ENCODE data around the gene GRIK2. TPM values are rescaled to one million over a fixed set of nuclear protein-coding genes. Genes with fewer than 3 reads are reported as not detected.

Gene GRIK2
- total RNA-seq, 1 experiment from 2014 or later = 0.89 TPM

DNA sequence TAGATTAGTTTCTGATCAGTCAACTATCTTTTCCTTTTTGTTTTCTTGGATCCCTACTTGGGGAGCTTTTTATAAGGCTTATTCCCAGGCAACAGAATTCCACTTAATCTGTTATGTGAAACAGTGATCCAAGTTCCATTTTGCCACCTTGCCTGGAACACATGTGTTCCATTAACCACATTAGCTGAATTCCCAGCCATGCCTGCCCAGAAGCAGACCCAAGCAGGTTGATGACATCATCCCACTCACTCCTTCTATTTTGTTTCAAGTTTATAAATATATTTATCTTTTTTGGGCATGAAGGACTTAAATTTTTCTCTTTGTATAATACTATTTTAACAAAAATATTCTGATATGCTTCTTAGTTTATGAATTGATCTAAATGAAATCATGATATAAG is 587.4 kb downstream of the GRIK2 start:
- DNase-seq = no peak
- H3K9me3 ChIP-seq = no peaks in the 10 kb centered on the region

GRCh38 chr6:101986476-101986875 is 593.0 kb downstream of the GRIK2 start:
- Histone ChIP-seq H3K27me3 (no peaks in the 10 kb centered on the region), H3K9me3 (no peaks in the 10 kb centered on the region), H3K4me3 (no peak overlapping the region), H3K36me3 (no peaks in the 10 kb centered on the region)
- DNase-seq = no peak

More for the DNA sequence above, 587.4 kb downstream of the GRIK2 start:
- Histone ChIP-seq H3K27me3 (no peaks in the 10 kb centered on the region), H3K4me3 (no peak overlapping the region), H3K36me3 (no peaks in the 10 kb centered on the region)

- no peaks in the 10 kb centered on the region for H3K36me3 ChIP-seq
- DNase-seq = no peak
Observed at GRCh38 chr6:101992286-101992685, 598.8 kb downstream of the GRIK2 start.

GRCh38 chr6:101994521-101994920 is 601.0 kb downstream of the GRIK2 start:
- H3K36me3 ChIP-seq = no peaks in the 10 kb centered on the region
- H3K4me3 ChIP-seq = no peak overlapping the region
- no peak for DNase-seq
- H3K27me3 ChIP-seq = no peaks in the 10 kb centered on the region
- H3K9me3 ChIP-seq = no peaks in the 10 kb centered on the region

More at GRCh38 chr6:101992286-101992685, 598.8 kb downstream of the GRIK2 start:
- Histone ChIP-seq H3K9me3 (no peaks in the 10 kb centered on the region), H3K4me3 (no peak overlapping the region), H3K27me3 (no peaks in the 10 kb centered on the region)

DNA sequence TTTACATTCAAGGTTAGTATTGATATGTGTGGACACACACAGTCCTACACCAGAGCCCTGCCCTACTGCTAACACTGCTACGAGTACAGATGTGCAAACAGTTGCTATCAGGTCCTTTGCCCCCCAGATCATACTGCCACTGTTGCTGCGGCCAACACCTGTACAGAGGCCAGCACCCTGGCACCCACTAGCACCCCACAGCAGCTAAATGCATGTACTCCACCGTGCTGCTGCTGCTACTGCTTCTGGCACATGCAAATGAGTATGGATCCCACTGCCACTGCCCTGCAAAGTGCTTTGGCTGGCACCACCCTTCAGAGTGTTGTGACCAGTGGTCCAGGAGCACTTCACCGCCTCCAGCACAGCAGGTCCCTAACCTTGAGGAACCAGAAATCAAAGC is 621.9 kb downstream of the GRIK2 start:
- Histone ChIP-seq H3K27me3 (no peaks in the 10 kb centered on the region), H3K36me3 (no peaks in the 10 kb centered on the region), H3K4me3 (no peak overlapping the region), H3K9me3 (no peaks in the 10 kb centered on the region)
- DNase-seq = no peak

- no peaks in the 10 kb centered on the region for H3K27me3 ChIP-seq
- H3K9me3 ChIP-seq = no peaks in the 10 kb centered on the region
- H3K36me3 ChIP-seq = no peaks in the 10 kb centered on the region
- no peak overlapping the region for H3K4me3 ChIP-seq
- no peak for DNase-seq
Observed at GRCh38 chr6:102022281-102022680, 628.8 kb downstream of the GRIK2 start.

DNA sequence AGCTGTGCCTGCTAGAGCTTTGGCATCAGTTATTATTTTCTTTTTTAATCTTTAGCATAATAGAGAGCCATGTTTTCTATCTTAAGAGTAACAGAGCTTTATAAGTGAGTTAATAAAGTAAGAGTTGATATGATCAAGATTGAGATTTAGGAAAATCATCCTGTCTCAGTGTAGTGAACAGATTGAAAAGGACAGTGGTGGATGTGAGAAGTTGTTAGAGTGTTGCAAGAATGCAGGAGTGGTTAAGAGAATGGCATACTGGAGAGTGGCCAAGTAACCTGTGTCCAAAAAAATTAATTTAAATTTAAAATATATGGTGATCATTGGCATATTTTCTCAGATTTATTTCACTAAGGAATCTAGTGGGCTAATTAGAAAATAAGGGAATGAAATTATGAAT is 629.3 kb downstream of the GRIK2 start:
- Histone ChIP-seq H3K27me3 (no peaks in the 10 kb centered on the region), H3K36me3 (no peaks in the 10 kb centered on the region)
- no peak for DNase-seq

GRCh38 chr6:102023977-102024657 is 630.6 kb downstream of the GRIK2 start:
- Histone ChIP-seq H3K9me3 (no peaks in the 10 kb centered on the region), H3K27me3 (no peaks in the 10 kb centered on the region), H3K36me3 (no peaks in the 10 kb centered on the region), H3K4me3 (no peak overlapping the region)
- DNase-seq = no peak

More for the DNA sequence above, 629.3 kb downstream of the GRIK2 start:
- H3K9me3 ChIP-seq = no peaks in the 10 kb centered on the region
- no peak overlapping the region for H3K4me3 ChIP-seq

GRCh38 chr6:102026649-102027048 is 633.1 kb downstream of the GRIK2 start:
- H3K27me3 ChIP-seq = no peaks in the 10 kb centered on the region
- no peak for DNase-seq
- H3K36me3 ChIP-seq = no peaks in the 10 kb centered on the region

DNA sequence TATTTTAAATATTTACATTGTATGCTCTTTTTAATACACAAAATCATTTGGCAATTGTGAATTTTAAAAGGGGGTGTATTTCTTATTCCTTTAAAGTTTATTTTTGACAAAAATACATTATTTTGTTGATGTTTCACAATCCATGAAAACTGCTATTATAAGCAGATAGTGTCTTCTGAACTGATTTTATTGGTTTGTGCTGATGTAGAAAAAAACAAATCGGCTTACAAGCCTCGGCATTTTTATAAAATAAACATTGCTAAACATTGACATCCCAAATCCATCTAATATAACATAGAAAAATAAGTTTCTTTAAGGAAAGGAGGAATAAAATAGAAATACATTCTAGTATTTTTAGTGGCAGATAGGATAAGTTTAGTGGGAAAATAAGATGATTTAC is 634.7 kb downstream of the GRIK2 start:
- H3K36me3 ChIP-seq = no peaks in the 10 kb centered on the region

More at GRCh38 chr6:102026649-102027048, 633.1 kb downstream of the GRIK2 start:
- Histone ChIP-seq H3K4me3 (no peak overlapping the region), H3K9me3 (no peaks in the 10 kb centered on the region)

GRCh38 chr6:102038964-102039363 is 645.5 kb downstream of the GRIK2 start:
- no peak overlapping the region for H3K4me3 ChIP-seq
- no peaks in the 10 kb centered on the region for H3K9me3 ChIP-seq
- DNase-seq = no peak
- no peaks in the 10 kb centered on the region for H3K27me3 ChIP-seq
- H3K36me3 ChIP-seq = no peaks in the 10 kb centered on the region

More for the DNA sequence above, 634.7 kb downstream of the GRIK2 start:
- H3K9me3 ChIP-seq = no peaks in the 10 kb centered on the region
- H3K27me3 ChIP-seq = no peaks in the 10 kb centered on the region
- DNase-seq = no peak
- no peak overlapping the region for H3K4me3 ChIP-seq

DNA sequence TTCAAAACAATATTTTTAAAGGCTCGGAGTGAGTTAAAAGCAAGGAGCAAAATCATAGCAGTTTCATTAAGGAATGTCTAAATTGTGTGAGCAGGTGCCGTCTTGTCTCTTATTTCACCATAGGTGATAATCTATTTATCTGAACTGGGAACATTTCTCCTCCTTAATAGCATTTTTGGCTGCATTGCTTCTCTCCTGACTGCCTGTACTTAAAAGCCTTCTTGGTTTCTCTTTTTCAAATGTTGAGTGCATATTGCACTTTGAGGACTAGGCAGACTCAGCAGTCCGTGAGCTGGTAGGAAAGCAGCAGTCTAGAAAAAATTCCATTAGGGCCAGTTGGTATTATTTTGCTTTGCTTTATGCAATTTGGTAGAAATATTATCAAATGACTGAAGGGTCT is 645.9 kb downstream of the GRIK2 start:
- no peaks in the 10 kb centered on the region for H3K27me3 ChIP-seq
- DNase-seq = no peak
- H3K4me3 ChIP-seq = no peak overlapping the region
- H3K9me3 ChIP-seq = no peaks in the 10 kb centered on the region
- no peaks in the 10 kb centered on the region for H3K36me3 ChIP-seq

DNA sequence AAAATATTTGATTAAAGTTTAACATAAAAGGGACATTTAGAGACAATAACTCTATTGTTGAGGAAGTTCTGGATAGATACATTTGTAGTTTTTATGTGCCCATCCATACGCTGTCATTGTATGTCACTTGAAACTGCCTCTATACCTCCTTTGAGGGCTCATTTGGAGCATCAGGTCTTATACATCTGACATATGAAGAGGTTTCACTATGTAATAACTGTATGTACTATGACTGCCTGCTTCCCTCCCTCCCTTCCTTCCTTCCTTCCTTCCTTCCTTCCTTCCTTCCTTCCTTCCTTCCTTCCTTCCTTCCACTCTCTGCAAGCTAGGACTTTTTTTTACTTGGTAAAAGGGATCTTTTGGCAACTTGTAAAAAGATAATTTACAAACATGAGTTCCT is 657.5 kb downstream of the GRIK2 start:
- Histone ChIP-seq H3K36me3 (no peaks in the 10 kb centered on the region), H3K9me3 (no peaks in the 10 kb centered on the region), H3K27me3 (no peaks in the 10 kb centered on the region), H3K4me3 (no peak overlapping the region)
- no peak for DNase-seq

DNA sequence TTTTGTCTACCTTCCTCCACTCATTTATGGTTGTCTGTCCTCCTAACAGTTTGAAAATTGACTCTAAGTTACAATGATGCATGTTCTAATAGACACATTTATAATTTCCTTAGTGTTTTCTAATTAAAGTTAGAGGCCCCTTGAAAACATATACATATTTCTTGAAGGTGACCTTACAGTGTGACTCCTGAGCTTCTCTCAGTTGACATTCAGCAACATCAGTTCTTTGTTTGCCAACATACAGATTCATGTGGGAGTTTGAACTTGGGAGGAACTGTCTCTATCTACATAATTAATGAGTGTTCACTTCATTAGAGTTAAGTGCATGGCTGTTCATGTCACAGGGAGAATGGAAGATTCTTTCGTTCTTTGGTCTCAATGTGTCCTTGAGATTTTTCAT is 658.2 kb downstream of the GRIK2 start:
- Histone ChIP-seq H3K36me3 (no peaks in the 10 kb centered on the region), H3K9me3 (no peaks in the 10 kb centered on the region), H3K4me3 (no peak overlapping the region), H3K27me3 (no peaks in the 10 kb centered on the region)
- DNase-seq = no peak

GRCh38 chr6:102064142-102064541 is 670.6 kb downstream of the GRIK2 start:
- Histone ChIP-seq H3K9me3 (no peaks in the 10 kb centered on the region), H3K36me3 (no peaks in the 10 kb centered on the region), H3K27me3 (no peaks in the 10 kb centered on the region), H3K4me3 (no peak overlapping the region)
- no peak for DNase-seq

DNA sequence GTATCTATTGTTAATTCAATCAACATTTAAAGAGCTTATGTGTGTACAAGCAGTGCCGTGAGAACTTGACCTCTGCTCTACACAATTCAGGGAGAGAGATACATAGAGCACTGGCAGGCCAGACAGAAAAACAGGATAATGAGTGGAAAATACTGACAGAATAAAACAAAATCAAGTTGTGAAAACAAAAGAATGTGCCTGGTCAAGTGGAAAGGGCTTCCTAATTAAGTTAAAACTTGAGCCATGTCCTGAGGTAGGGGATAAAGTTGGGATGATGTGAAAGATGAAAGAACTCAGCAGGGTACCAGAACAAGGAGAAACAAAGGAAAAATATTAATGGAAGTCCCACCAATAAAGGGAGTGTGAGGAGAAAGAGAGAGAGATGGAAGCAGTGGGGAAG is 672.8 kb downstream of the GRIK2 start:
- H3K9me3 ChIP-seq = no peaks in the 10 kb centered on the region
- no peak for DNase-seq
- no peaks in the 10 kb centered on the region for H3K36me3 ChIP-seq
- no peaks in the 10 kb centered on the region for H3K27me3 ChIP-seq
- H3K4me3 ChIP-seq = no peak overlapping the region

GRCh38 chr6:102068349-102068929 is 674.9 kb downstream of the GRIK2 start:
- Histone ChIP-seq H3K36me3 (no peaks in the 10 kb centered on the region), H3K9me3 (no peaks in the 10 kb centered on the region), H3K4me3 (no peak overlapping the region), H3K27me3 (no peaks in the 10 kb centered on the region)
- DNase-seq = no peak

- H3K36me3 ChIP-seq = no peaks in the 10 kb centered on the region
- DNase-seq = no peak
- no peaks in the 10 kb centered on the region for H3K9me3 ChIP-seq
- no peak overlapping the region for H3K4me3 ChIP-seq
- H3K27me3 ChIP-seq = no peaks in the 10 kb centered on the region
Observed at GRCh38 chr6:102075539-102075938, 682.0 kb downstream of the GRIK2 start.
